ENCODE measurements around the gene RNF10.
"Not testable (repeated sequence)": the region's sequence is repeated elsewhere in the genome, so short reads cannot be mapped to it uniquely, and the experiment has no call there.

The RNF10 gene

GRCh38 chr12:120528861-120529525, 5.2 kb upstream of the RNF10 start, which contains the start of gene COQ5:
Gene COQ5 (minus strand): TSS chr12:120529158. CDS start chr12:120529141, 17 bp downstream.
- peak; percentile 83 for DNase-seq (ENCODE audit: low spot score)

- DNase-seq (ENCODE audit: low spot score) = no peak
Measured at GRCh38 chr12:120529641-120530417, 4.3 kb upstream of the RNF10 start.

GRCh38 chr12:120530418-120530761, 3.8 kb upstream of the RNF10 start:
- not testable (repeated sequence) for DNase-seq (ENCODE audit: low spot score)

GRCh38 chr12:120532701-120533238, 1.4 kb upstream of the RNF10 start:
- no peak for DNase-seq (ENCODE audit: low spot score)

GRCh38 chr12:120534703-120535655, 823 bp downstream of the RNF10 start:
- DNase-seq (ENCODE audit: low spot score) = no peak

- no peak for DNase-seq (ENCODE audit: low spot score)
Measured at GRCh38 chr12:120536064-120536791, 2.1 kb downstream of the RNF10 start.

GRCh38 chr12:120537856-120538220, 3.7 kb downstream of the RNF10 start:
- DNase-seq (ENCODE audit: low spot score) = no peak

GRCh38 chr12:120538281-120539156, 4.4 kb downstream of the RNF10 start:
- peak; percentile 53 for DNase-seq (ENCODE audit: low spot score)

- no peak for DNase-seq (ENCODE audit: low spot score)
Measured at GRCh38 chr12:120539303-120539702, 5.1 kb downstream of the RNF10 start.

GRCh38 chr12:120540445-120540844, 6.3 kb downstream of the RNF10 start:
- DNase-seq (ENCODE audit: low spot score) = no peak

GRCh38 chr12:120542166-120542565, 8.0 kb downstream of the RNF10 start:
- DNase-seq (ENCODE audit: low spot score) = no peak

GRCh38 chr12:120544691-120545090, 10.5 kb downstream of the RNF10 start:
- no peak for DNase-seq (ENCODE audit: low spot score)

GRCh38 chr12:120546050-120546386, 11.9 kb downstream of the RNF10 start:
- no peak for DNase-seq (ENCODE audit: low spot score)

GRCh38 chr12:120554678-120555077, 20.5 kb downstream of the RNF10 start:
- DNase-seq (ENCODE audit: low spot score) = no peak

GRCh38 chr12:120557589-120557988, 23.4 kb downstream of the RNF10 start:
- DNase-seq (ENCODE audit: low spot score) = no peak

- DNase-seq (ENCODE audit: low spot score) = no peak
Measured at GRCh38 chr12:120562906-120563305, 28.8 kb downstream of the RNF10 start.

GRCh38 chr12:120563495-120563894, 29.3 kb downstream of the RNF10 start:
- no peak for DNase-seq (ENCODE audit: low spot score)

GRCh38 chr12:120571299-120571698, 37.1 kb downstream of the RNF10 start:
- no peak for DNase-seq (ENCODE audit: low spot score)

GRCh38 chr12:120573560-120573959, 39.4 kb downstream of the RNF10 start:
- DNase-seq (ENCODE audit: low spot score) = no peak

GRCh38 chr12:120574106-120574505, 40.0 kb downstream of the RNF10 start:
- no peak for DNase-seq (ENCODE audit: low spot score)

- DNase-seq (ENCODE audit: low spot score) = no peak
Measured at GRCh38 chr12:120579179-120579578, 45.0 kb downstream of the RNF10 start.
